ENCODE results near the gene AMN. TPM values are rescaled to one million over a fixed set of nuclear protein-coding genes. Genes with fewer than 3 reads are reported as not detected.

Gene AMN
- total RNA-seq, 4 donors from 2014 or later = 0.11 to 0.32 TPM; not detected in 2

DNA sequence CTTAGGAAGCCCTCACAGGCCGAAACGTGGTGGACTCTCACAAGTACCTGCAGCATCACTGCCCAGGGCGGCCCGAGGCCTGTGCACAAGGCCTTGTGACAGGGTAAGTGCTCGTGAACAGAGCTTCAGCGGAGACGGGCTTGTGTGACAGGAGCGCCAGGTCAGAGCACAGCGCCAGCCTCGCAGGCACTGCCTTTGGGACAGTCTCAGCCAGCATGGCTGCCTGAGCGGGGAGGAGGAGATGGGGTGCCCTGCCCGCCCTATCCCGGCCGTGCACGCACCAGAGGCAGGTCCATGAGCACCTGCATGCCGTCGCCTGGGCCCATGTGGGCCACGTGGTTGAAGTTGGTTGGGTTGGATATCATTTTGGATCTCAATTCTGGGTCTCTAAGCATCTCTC is 16.9 kb downstream of the AMN start:
- WGBS = 91% methylated on average over 5 of the region's 18 CpGs

DNA sequence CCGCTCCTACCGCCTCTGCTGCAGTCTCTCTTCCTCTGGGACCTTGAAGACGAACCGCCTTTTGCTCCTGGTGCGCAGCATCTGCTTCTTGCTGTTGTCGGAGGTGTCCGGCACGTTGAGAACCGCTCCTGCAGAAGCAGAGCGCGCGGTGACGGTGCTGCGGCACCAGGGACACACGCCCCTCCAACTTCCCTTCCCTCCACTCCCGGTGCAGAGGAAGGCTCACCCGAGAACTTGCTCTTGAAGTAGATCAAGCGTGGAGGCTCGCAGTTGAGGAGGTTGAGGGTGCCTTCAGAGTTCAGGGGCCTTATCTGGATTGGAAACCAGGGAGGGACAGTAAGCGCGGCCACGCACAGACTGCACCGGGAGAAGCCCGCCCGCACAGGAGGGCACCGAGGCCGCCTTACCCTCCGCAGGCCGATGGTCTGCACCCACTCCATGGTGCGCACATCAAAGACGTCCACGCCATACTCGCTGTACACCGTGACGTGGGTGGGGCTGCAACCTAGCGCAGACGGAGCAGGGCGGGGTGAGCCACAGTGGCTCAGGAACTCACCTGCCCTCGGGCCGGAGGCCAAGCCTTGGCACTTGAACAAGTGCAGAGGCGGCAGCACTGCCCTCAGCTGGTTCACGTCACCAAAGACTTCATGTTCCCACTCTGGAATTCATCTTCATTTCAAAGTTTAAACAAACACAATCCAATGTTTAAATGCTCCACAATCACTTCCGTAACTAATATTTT is 17.5 kb downstream of the AMN start:
- intact Hi-C loops (cut with DNase I) = no loop called here
- Histone ChIP-seq H3K4me1 (peaks cover 0 to 22% (median 17%) of the 10 kb centered on the region in 4 donors), H3K9me3 (no peaks in the 10 kb centered on the region), H3K27ac (replicated peaks in 1 of 4) (peak overlapping the region in 1 of 4 donors; percentile 11), H3K27me3 (no peaks in the 10 kb centered on the region), H3K4me3 (no peak overlapping the region), H3K36me3 (peaks cover 57 to 88% (median 84%) of the 10 kb centered on the region in 4 donors)
- peak in 1 of 2 donors; percentile 59 for TF ChIP-seq POLR2AphosphoS5 (IDR thresholded peaks at IDR 0.05)
- no peak for TF ChIP-seq POLR2A (IDR thresholded peaks at IDR 0.05; ENCODE audit: low read depth)
- WGBS = 91% methylated on average over 25 of the region's 43 CpGs
- no peak for DNase-seq (ENCODE audit: extremely low spot score)

More for the DNA sequence above, 16.9 kb downstream of the AMN start:
- Histone ChIP-seq H3K9me3 (no peaks in the 10 kb centered on the region), H3K27me3 (no peaks in the 10 kb centered on the region), H3K4me1 (peaks cover 0 to 22% (median 17%) of the 10 kb centered on the region in 4 donors), H3K27ac (replicated peaks in 1 of 4) (no peak overlapping the region), H3K36me3 (peaks cover 50 to 82% (median 79%) of the 10 kb centered on the region in 4 donors), H3K4me3 (no peak overlapping the region)
- no peak for DNase-seq (ENCODE audit: extremely low spot score)
- TF ChIP-seq POLR2AphosphoS5 (IDR thresholded peaks at IDR 0.05) = no peak
- TF ChIP-seq, protein P1, sequence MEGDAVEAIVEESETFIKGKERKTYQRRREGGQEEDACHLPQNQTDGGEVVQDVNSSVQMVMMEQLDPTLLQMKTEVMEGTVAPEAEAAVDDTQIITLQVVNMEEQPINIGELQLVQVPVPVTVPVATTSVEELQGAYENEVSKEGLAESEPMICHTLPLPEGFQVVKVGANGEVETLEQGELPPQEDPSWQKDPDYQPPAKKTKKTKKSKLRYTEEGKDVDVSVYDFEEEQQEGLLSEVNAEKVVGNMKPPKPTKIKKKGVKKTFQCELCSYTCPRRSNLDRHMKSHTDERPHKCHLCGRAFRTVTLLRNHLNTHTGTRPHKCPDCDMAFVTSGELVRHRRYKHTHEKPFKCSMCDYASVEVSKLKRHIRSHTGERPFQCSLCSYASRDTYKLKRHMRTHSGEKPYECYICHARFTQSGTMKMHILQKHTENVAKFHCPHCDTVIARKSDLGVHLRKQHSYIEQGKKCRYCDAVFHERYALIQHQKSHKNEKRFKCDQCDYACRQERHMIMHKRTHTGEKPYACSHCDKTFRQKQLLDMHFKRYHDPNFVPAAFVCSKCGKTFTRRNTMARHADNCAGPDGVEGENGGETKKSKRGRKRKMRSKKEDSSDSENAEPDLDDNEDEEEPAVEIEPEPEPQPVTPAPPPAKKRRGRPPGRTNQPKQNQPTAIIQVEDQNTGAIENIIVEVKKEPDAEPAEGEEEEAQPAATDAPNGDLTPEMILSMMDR (IDR thresholded peaks at IDR 0.05) = no peak
- no peak for TF ChIP-seq EP300 (IDR thresholded peaks at IDR 0.05)
- no peak for TF ChIP-seq POLR2A (IDR thresholded peaks at IDR 0.05; ENCODE audit: low read depth)
- intact Hi-C loops (cut with DNase I) = no loop called here

DNA sequence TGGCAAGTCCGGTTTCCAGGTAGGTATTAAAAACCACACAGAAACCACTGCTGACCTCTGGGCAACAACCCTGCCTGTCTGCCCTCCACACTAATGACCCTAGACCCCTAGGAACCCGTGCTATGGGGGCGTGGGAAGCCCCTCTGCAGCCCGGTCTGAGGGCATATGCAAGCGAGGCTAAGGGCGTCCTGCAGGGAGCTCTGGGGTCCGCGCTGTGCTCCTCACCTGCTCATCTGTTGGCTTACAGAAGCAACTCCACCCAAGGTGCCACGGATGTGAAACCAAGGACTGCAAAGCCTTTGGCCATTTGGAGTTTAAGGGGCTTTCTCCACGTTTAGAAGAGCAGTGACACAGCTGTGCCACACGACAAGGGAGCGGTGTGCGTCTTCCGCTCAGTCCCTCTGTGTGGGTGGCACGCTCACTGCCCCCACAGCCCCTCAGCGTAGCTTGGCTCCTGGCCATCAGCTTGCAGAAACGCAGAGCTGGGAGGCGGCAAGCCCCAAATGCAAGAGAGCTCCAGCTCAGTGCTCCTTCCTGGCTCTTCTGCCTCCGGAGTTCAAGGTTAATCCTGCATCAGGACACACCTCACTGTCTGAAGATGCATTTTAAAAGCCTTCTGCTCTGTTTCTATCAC is 18.4 kb downstream of the AMN start:
- no peak for DNase-seq (ENCODE audit: extremely low spot score)
- H3K36me3 ChIP-seq = peaks cover 65 to 96% (median 93%) of the 10 kb centered on the region in 4 donors
- no peak overlapping the region for H3K4me3 ChIP-seq
- peak overlapping the region in 2 of 4 donors; percentile 6 to 42 for H3K27ac ChIP-seq (replicated peaks in 1 of 4)
- WGBS = 73% methylated on average over 19 of the region's 19 CpGs
- intact Hi-C loops (cut with DNase I) = no loop called here
- no peaks in the 10 kb centered on the region for H3K27me3 ChIP-seq
- H3K4me1 ChIP-seq = peaks cover 0 to 22% (median 17%) of the 10 kb centered on the region in 4 donors
- TF ChIP-seq POLR2A (IDR thresholded peaks at IDR 0.05; ENCODE audit: low read depth) (no peak), POLR2AphosphoS5 (IDR thresholded peaks at IDR 0.05) (no peak), EP300 (IDR thresholded peaks at IDR 0.05) (no peak)
- TF ChIP-seq, protein P1 (IDR thresholded peaks at IDR 0.05) = no peak
- H3K9me3 ChIP-seq = no peaks in the 10 kb centered on the region

GRCh38 chr14:102941419-102942011 is 19.1 kb downstream of the AMN start:
- Histone ChIP-seq H3K9me3 (no peaks in the 10 kb centered on the region), H3K4me1 (peaks cover 0 to 22% (median 17%) of the 10 kb centered on the region in 4 donors), H3K36me3 (peaks cover 72 to 99% (median 95%) of the 10 kb centered on the region in 4 donors), H3K27me3 (no peaks in the 10 kb centered on the region), H3K4me3 (no peak overlapping the region), H3K27ac (replicated peaks in 1 of 4) (no peak overlapping the region)
- intact Hi-C loops (cut with DNase I) = no loop called here
- no peak for DNase-seq (ENCODE audit: extremely low spot score)
- WGBS = 76% methylated on average over 10 of the region's 10 CpGs
- no peak for TF ChIP-seq POLR2AphosphoS5 (IDR thresholded peaks at IDR 0.05)
- TF ChIP-seq, protein P1 (IDR thresholded peaks at IDR 0.05) = no peak
- no peak for TF ChIP-seq POLR2A (IDR thresholded peaks at IDR 0.05; ENCODE audit: low read depth)

- 80% methylated on average over 2 of the region's 13 CpGs for WGBS
- Histone ChIP-seq H3K9me3 (no peaks in the 10 kb centered on the region), H3K27ac (replicated peaks in 1 of 4) (no peak overlapping the region), H3K4me3 (no peak overlapping the region), H3K36me3 (peaks cover 73 to 99% (median 95%) of the 10 kb centered on the region in 4 donors), H3K27me3 (no peaks in the 10 kb centered on the region), H3K4me1 (peaks cover 0 to 22% (median 17%) of the 10 kb centered on the region in 4 donors)
- no peak for TF ChIP-seq POLR2A (IDR thresholded peaks at IDR 0.05; ENCODE audit: low read depth)
- TF ChIP-seq POLR2AphosphoS5 (IDR thresholded peaks at IDR 0.05) = no peak
- TF ChIP-seq EP300 (IDR thresholded peaks at IDR 0.05) = no peak
- TF ChIP-seq, protein P1 (IDR thresholded peaks at IDR 0.05) = no peak
- intact Hi-C loops (cut with DNase I) = no loop called here
- no peak for DNase-seq (ENCODE audit: extremely low spot score)
These were observed 19.6 kb downstream of the AMN start for GRCh38 chr14:102942069-102942468.
